Astrocyte of the cerebellum (primary cell): ENCODE data around the gene KRT74.

Experiments
- DNase-seq: peaks from one replicate; pipeline ENCODE4 v3.0.0-alpha.2; 2011; ENCODE audit warnings: low read depth
- H3K4me3 ChIP-seq: 2 replicates; pipeline ENCODE4 v1.5.1; 2011; ENCODE audit warnings: mild to moderate bottlenecking, low read depth, low read length, moderate library complexity
- CTCF ChIP-seq: IDR thresholded peaks from 2 replicates; pipeline ENCODE4 v1.5.1; 2012; ENCODE audit warnings: low read length, low read depth, moderate library complexity, mild to moderate bottlenecking; ENCODE audit errors: missing control alignments
- in situ Hi-C: cut with HindIII; loops from 2 replicates; pipeline ENCODE4 v1.10.0; 2017; ENCODE audit warnings: low sequenced_read_pairs

Gene KRT74

DNA sequence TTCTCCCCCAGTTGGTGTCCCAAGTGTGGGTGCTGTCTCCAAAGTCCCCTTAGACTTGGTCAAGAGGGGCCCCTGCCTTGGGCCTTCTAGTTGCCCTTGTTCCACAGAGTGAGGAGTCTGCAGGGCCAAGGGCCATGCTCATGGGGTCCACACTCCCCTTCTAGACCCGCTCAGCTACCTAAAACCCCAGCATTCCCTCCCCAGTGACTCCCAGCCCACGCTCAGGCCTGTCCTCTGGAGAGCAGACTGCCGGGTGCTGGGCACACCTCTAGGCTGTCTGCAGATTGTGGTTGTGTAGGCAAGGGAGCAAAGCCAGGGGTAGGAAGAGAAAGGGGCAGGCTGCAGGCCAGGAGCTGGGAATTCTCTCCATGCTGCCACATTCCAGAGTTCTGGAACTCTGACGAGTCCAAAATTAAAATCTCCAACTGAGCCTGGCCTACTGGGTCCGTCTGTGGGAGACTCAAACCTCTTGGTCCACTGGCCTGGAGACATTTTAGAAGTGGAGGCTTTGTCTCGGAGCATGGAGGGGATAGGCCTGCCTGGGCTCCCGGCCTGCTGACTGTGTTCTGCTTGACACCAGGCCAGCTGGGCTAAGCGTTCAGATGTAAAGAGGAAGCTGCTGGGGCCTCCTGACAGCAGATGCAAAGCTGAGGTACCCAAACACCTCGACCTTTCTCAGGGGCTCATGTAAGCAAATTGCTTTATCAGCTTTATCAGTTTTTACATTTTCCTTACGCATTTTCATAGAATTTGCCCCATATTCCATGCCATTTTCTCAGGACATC is 39.8 kb downstream of the KRT74 start:
- no peak overlapping the region for H3K4me3 ChIP-seq
- DNase-seq = no peak
- no peak for TF ChIP-seq CTCF
- in situ Hi-C loops = no loop called here

- in situ Hi-C loops = no loop called here
- TF ChIP-seq CTCF = no peak
- no peak overlapping the region for H3K4me3 ChIP-seq
- DNase-seq = no peak
Measured at GRCh38 chr12:52532636-52533035, 41.0 kb downstream of the KRT74 start.

DNA sequence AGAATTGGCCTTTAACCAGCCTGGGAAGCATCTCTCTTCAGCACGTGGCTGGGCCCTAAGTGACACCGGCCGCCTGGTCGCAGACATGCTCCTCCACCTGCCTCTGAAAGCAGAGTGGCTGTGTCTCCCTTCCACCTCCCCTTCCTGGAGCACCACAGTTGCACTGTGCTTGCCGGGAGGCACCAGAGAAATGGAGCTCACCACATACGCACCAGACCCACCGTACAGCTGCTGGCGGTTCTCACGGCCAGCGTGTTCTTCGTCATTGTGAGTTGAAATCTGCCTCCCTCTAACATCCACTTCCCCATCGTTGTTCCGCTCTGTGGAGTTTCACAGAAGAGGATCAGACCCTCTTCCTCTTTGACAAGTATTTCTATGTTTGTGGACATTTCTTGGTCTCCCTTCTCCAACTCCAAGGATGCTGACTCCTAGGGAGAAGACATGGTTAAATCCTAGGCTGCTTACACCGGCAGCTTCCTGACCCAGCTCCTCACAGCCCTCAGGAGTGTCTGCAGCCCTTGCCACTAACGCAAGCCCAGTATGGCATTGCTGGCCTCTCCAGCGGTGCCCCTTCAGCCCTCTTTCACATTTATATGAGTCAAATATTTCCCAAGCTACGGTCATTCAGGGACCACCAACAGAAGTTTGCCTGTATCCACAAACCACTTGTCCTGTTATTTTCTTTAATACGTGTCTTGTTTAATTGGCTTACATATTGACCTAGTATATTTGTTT is 41.9 kb downstream of the KRT74 start:
- no peak for DNase-seq
- H3K4me3 ChIP-seq = no peak overlapping the region
- in situ Hi-C loops = no loop called here
- TF ChIP-seq CTCF = no peak

GRCh38 chr12:52530905-52531304 is 42.7 kb downstream of the KRT74 start:
- no peak for TF ChIP-seq CTCF
- DNase-seq = no peak
- in situ Hi-C loops = no loop called here
- H3K4me3 ChIP-seq = no peak overlapping the region

GRCh38 chr12:52530366-52530765 is 43.3 kb downstream of the KRT74 start:
- no peak for TF ChIP-seq CTCF
- no peak overlapping the region for H3K4me3 ChIP-seq
- in situ Hi-C loops = no loop called here
- DNase-seq = no peak

DNA sequence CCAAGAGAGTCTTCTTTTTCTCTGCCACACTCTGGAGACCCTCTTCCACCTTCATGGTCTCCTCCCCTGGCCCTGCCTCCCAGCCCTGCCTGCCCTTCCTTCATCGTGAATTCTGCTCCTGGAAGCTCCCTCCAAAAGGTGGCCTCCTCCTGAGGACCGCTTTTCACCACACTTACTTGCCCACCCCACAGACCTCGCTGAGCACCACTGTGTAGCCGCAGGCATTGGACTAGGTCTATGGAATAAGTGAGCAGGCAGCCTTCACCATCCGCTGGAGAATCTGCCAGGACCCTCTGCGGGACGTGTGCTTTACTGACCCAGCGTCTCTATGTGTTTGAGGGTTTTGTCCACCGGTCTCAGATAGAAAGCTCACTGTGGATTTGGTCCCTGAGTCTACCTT is 43.8 kb downstream of the KRT74 start:
- DNase-seq = no peak
- no peak for TF ChIP-seq CTCF
- in situ Hi-C loops = no loop called here
- no peak overlapping the region for H3K4me3 ChIP-seq
